ENCODE results near the gene SLC39A8.

SLC39A8 gene

DNA sequence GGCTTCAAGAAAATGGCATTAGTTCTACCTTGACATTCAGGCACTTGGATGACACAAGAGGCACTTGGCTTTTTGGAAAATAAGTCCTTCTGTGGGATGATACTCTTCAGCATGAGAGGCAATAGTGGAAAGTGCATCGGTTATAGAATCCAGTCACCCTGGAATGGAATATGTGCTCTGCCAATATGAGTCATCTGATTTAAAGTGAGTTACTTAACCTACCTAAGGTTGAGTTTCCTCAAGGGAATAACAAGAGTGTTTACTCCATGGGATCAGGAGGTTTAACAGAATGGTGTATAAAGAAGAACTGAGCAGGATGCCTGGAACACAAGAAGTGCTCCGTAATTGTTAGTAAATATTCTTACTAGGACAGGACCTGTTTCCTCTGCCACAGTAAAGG, 10.7 kb downstream of the SLC39A8 start:
- ATAC-seq, result no peak

GRCh38 chr4:102333787-102334186, 11.5 kb downstream of the SLC39A8 start:
- TF ChIP-seq, protein P1, sequence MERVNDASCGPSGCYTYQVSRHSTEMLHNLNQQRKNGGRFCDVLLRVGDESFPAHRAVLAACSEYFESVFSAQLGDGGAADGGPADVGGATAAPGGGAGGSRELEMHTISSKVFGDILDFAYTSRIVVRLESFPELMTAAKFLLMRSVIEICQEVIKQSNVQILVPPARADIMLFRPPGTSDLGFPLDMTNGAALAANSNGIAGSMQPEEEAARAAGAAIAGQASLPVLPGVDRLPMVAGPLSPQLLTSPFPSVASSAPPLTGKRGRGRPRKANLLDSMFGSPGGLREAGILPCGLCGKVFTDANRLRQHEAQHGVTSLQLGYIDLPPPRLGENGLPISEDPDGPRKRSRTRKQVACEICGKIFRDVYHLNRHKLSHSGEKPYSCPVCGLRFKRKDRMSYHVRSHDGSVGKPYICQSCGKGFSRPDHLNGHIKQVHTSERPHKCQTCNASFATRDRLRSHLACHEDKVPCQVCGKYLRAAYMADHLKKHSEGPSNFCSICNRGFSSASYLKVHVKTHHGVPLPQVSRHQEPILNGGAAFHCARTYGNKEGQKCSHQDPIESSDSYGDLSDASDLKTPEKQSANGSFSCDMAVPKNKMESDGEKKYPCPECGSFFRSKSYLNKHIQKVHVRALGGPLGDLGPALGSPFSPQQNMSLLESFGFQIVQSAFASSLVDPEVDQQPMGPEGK (CRISPR knock-in tag; IDR thresholded peaks at IDR 0.05; ENCODE audit: borderline replicate concordance), result no peak
- TF ChIP-seq ZC3H10 (CRISPR knock-in tag; IDR thresholded peaks at IDR 0.05), result no peak
- TF ChIP-seq SNAI2 (CRISPR knock-in tag; IDR thresholded peaks at IDR 0.05), result no peak
- no peak; the same call in 2 of the 3 replicates for ATAC-seq

More for the DNA sequence above, 10.7 kb downstream of the SLC39A8 start:
- TF ChIP-seq ZNF565 (CRISPR knock-in tag; conservative IDR thresholded peaks at IDR 0.05; ENCODE audit: low read depth), result no peak
- no peak for TF ChIP-seq RARB (CRISPR knock-in tag; IDR thresholded peaks at IDR 0.05)
- TF ChIP-seq TOX (CRISPR knock-in tag; IDR thresholded peaks at IDR 0.05; ENCODE audit: borderline replicate concordance), result no peak
- TF ChIP-seq ISL1 (CRISPR knock-in tag; IDR thresholded peaks at IDR 0.05), result no peak
- TF ChIP-seq TCF4 (CRISPR knock-in tag; IDR thresholded peaks at IDR 0.05; ENCODE audit: borderline replicate concordance), result no peak
- TF ChIP-seq POU6F1 (CRISPR knock-in tag; IDR thresholded peaks at IDR 0.05; ENCODE audit: borderline replicate concordance, low read depth), result no peak
- no peak for TF ChIP-seq ZNF70 (CRISPR knock-in tag; IDR thresholded peaks at IDR 0.05)
- TF ChIP-seq, protein P1 (CRISPR knock-in tag; IDR thresholded peaks at IDR 0.05; ENCODE audit: borderline replicate concordance), result no peak
- TF ChIP-seq, protein P2, sequence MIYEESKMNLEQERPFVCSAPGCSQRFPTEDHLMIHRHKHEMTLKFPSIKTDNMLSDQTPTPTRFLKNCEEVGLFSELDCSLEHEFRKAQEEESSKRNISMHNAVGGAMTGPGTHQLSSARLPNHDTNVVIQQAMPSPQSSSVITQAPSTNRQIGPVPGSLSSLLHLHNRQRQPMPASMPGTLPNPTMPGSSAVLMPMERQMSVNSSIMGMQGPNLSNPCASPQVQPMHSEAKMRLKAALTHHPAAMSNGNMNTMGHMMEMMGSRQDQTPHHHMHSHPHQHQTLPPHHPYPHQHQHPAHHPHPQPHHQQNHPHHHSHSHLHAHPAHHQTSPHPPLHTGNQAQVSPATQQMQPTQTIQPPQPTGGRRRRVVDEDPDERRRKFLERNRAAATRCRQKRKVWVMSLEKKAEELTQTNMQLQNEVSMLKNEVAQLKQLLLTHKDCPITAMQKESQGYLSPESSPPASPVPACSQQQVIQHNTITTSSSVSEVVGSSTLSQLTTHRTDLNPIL (CRISPR knock-in tag; IDR thresholded peaks at IDR 0.05; ENCODE audit: low read depth), result no peak
- no peak for TF ChIP-seq ZFP30 (CRISPR knock-in tag; IDR thresholded peaks at IDR 0.05)
- no peak for TF ChIP-seq OSR1 (CRISPR knock-in tag; IDR thresholded peaks at IDR 0.05)
- no peak for TF ChIP-seq ESRRG (CRISPR knock-in tag; IDR thresholded peaks at IDR 0.05)
- TF ChIP-seq ZFP3 (CRISPR knock-in tag; IDR thresholded peaks at IDR 0.05), result no peak
- TF ChIP-seq ARNTL (CRISPR knock-in tag; IDR thresholded peaks at IDR 0.05; ENCODE audit: borderline replicate concordance, low read depth), result no peak
- TF ChIP-seq SNAI2 (CRISPR knock-in tag; IDR thresholded peaks at IDR 0.05), result no peak
- TF ChIP-seq BACH2 (CRISPR knock-in tag; IDR thresholded peaks at IDR 0.05; ENCODE audit: borderline replicate concordance), result no peak
- no peak for TF ChIP-seq ZNF8 (CRISPR knock-in tag; IDR thresholded peaks at IDR 0.05)
- TF ChIP-seq, protein P3, sequence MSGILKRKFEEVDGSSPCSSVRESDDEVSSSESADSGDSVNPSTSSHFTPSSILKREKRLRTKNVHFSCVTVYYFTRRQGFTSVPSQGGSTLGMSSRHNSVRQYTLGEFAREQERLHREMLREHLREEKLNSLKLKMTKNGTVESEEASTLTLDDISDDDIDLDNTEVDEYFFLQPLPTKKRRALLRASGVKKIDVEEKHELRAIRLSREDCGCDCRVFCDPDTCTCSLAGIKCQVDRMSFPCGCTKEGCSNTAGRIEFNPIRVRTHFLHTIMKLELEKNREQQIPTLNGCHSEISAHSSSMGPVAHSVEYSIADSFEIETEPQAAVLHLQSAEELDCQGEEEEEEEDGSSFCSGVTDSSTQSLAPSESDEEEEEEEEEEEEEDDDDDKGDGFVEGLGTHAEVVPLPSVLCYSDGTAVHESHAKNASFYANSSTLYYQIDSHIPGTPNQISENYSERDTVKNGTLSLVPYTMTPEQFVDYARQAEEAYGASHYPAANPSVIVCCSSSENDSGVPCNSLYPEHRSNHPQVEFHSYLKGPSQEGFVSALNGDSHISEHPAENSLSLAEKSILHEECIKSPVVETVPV (CRISPR knock-in tag; IDR thresholded peaks at IDR 0.05), result no peak
- TF ChIP-seq CSDC2 (CRISPR knock-in tag; IDR thresholded peaks at IDR 0.05), result no peak

DNA sequence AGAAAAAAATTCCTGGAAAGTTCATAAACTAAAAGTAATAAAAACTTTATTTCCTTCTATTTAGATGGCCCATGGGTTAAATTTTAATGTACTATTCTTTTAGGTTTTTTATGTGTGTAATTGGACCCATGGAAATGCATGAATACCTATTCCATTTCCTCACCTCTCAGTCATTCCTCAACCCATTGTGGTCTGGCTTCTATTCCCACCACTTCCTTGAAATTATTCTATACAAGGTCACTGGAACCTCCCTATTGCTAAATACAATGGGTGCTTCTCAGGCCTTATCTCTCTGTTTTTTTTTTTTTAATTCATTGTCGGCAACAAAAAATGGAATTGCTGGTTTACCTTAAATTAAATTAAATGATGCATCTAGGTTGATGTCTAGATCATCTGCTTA, 17.2 kb downstream of the SLC39A8 start:
- no peak for ATAC-seq
- TF ChIP-seq ZFP3 (CRISPR knock-in tag; IDR thresholded peaks at IDR 0.05) (no peak), ZFP30 (CRISPR knock-in tag; IDR thresholded peaks at IDR 0.05) (no peak), ARNTL (CRISPR knock-in tag; IDR thresholded peaks at IDR 0.05; ENCODE audit: borderline replicate concordance, low read depth) (no peak), RARB (CRISPR knock-in tag; IDR thresholded peaks at IDR 0.05) (no peak)
- TF ChIP-seq, protein P2 (CRISPR knock-in tag; IDR thresholded peaks at IDR 0.05; ENCODE audit: low read depth), result no peak
- TF ChIP-seq, protein P3 (CRISPR knock-in tag; IDR thresholded peaks at IDR 0.05), result no peak
- TF ChIP-seq, protein P1 (CRISPR knock-in tag; IDR thresholded peaks at IDR 0.05; ENCODE audit: borderline replicate concordance), result no peak
